ENCODE results near the gene CSRP2.

CSRP2 gene

GRCh38 chr12:76914102-76914859 is 35.5 kb upstream of the CSRP2 start:
- H3K27me3 ChIP-seq (replicated peaks; ENCODE audit: control insufficient read depth, insufficient read depth, low read length) = no peaks in the 10 kb centered on the region
- TF ChIP-seq, protein P1, sequence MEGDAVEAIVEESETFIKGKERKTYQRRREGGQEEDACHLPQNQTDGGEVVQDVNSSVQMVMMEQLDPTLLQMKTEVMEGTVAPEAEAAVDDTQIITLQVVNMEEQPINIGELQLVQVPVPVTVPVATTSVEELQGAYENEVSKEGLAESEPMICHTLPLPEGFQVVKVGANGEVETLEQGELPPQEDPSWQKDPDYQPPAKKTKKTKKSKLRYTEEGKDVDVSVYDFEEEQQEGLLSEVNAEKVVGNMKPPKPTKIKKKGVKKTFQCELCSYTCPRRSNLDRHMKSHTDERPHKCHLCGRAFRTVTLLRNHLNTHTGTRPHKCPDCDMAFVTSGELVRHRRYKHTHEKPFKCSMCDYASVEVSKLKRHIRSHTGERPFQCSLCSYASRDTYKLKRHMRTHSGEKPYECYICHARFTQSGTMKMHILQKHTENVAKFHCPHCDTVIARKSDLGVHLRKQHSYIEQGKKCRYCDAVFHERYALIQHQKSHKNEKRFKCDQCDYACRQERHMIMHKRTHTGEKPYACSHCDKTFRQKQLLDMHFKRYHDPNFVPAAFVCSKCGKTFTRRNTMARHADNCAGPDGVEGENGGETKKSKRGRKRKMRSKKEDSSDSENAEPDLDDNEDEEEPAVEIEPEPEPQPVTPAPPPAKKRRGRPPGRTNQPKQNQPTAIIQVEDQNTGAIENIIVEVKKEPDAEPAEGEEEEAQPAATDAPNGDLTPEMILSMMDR (IDR thresholded peaks at IDR 0.05; ENCODE audit: insufficient read depth, low read length, poor library complexity, severe bottlenecking) = no peak
- no peaks in the 10 kb centered on the region for H3K36me3 ChIP-seq (ENCODE audit: control insufficient read depth, insufficient read depth, low read length)
- no peak for DNase-seq (ENCODE audit: extremely low read depth, insufficient read length)
- no peak overlapping the region for H3K4me3 ChIP-seq (replicated peaks; ENCODE audit: low read depth, low read length)

GRCh38 chr12:76909290-76909689 is 30.5 kb upstream of the CSRP2 start:
- Histone ChIP-seq H3K36me3 (ENCODE audit: control insufficient read depth, insufficient read depth, low read length) (no peaks in the 10 kb centered on the region), H3K27me3 (replicated peaks; ENCODE audit: control insufficient read depth, insufficient read depth, low read length) (no peaks in the 10 kb centered on the region), H3K4me3 (replicated peaks; ENCODE audit: low read depth, low read length) (no peak overlapping the region)
- DNase-seq (ENCODE audit: extremely low read depth, insufficient read length) = no peak
- TF ChIP-seq, protein P1 (IDR thresholded peaks at IDR 0.05; ENCODE audit: insufficient read depth, low read length, poor library complexity, severe bottlenecking) = no peak

- TF ChIP-seq, protein P1 (IDR thresholded peaks at IDR 0.05; ENCODE audit: insufficient read depth, low read length, poor library complexity, severe bottlenecking) = no peak
- H3K36me3 ChIP-seq (ENCODE audit: control insufficient read depth, insufficient read depth, low read length) = no peaks in the 10 kb centered on the region
- no peak overlapping the region for H3K4me3 ChIP-seq (replicated peaks; ENCODE audit: low read depth, low read length)
- H3K27me3 ChIP-seq (replicated peaks; ENCODE audit: control insufficient read depth, insufficient read depth, low read length) = no peaks in the 10 kb centered on the region
- no peak for DNase-seq (ENCODE audit: extremely low read depth, insufficient read length)
Measured at GRCh38 chr12:76908303-76909017, 29.6 kb upstream of the CSRP2 start.

DNA sequence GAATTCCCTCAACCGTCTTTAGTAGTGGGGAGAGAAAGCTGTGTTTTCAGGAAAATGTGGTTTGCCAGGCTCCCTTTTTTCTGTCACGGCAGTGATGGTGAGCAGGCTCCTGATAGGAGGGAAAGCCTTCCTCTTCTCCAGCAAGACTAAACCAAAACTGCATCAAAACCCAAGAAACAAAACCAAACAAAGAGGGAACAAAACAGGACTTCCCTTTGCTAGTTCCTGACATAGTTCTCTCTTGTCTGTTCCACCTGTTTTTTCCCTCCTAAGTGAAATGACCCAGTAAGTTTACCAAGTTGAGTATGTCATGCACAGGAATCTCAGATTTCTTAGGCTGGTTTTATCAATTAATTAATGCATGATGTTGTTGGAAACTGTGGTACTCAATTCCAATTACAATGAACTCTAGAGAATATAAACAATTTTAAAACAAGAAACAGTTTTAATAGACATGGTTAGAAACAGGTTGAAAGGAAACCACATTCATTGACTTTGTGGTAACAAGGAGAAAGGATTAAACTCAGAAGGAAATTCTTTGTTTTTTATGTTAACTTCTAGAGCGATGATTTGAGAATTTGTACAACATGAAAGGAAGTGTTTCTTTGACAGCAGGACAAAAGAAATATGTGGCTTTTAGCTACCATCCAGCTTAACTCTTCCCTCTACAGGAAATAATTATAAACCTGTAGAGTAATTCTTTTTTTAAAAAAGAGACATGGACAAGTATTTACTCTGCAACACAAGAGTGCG is 23.0 kb upstream of the CSRP2 start:
- Histone ChIP-seq H3K36me3 (ENCODE audit: control insufficient read depth, insufficient read depth, low read length) (no peaks in the 10 kb centered on the region), H3K27me3 (replicated peaks; ENCODE audit: control insufficient read depth, insufficient read depth, low read length) (no peaks in the 10 kb centered on the region), H3K4me3 (replicated peaks; ENCODE audit: low read depth, low read length) (no peak overlapping the region)
- no peak for DNase-seq (ENCODE audit: extremely low read depth, insufficient read length)
- TF ChIP-seq, protein P1 (IDR thresholded peaks at IDR 0.05; ENCODE audit: insufficient read depth, low read length, poor library complexity, severe bottlenecking) = no peak

- no peaks in the 10 kb centered on the region for H3K36me3 ChIP-seq (ENCODE audit: control insufficient read depth, insufficient read depth, low read length)
- no peak overlapping the region for H3K4me3 ChIP-seq (replicated peaks; ENCODE audit: low read depth, low read length)
- H3K27me3 ChIP-seq (replicated peaks; ENCODE audit: control insufficient read depth, insufficient read depth, low read length) = no peaks in the 10 kb centered on the region
Measured at GRCh38 chr12:76899522-76899921, 20.7 kb upstream of the CSRP2 start.

More at GRCh38 chr12:76899522-76899921, 20.7 kb upstream of the CSRP2 start:
- no peak for DNase-seq (ENCODE audit: extremely low read depth, insufficient read length)
- TF ChIP-seq, protein P1 (IDR thresholded peaks at IDR 0.05; ENCODE audit: insufficient read depth, low read length, poor library complexity, severe bottlenecking) = no peak
